Measurements from ENCODE around the gene SESTD1.

The SESTD1 gene

GRCh38 chr2:179264368-179265081 lies at the start of gene SESTD1:
Gene SESTD1 (minus strand): TSS chr2:179264832. CDS start chr2:179191841, 72,991 bp downstream.
- H3K4me3 ChIP-seq (replicated peaks; ENCODE audit: low read depth, low read length) = peak within 1 kb of the TSS; percentile 89
- DNase-seq (ENCODE audit: extremely low read depth, insufficient read length) = peak; percentile 78
- H3K36me3 ChIP-seq (ENCODE audit: control insufficient read depth, insufficient read depth, low read length) = no peaks in the 10 kb centered on the region
- TF ChIP-seq, protein P1, sequence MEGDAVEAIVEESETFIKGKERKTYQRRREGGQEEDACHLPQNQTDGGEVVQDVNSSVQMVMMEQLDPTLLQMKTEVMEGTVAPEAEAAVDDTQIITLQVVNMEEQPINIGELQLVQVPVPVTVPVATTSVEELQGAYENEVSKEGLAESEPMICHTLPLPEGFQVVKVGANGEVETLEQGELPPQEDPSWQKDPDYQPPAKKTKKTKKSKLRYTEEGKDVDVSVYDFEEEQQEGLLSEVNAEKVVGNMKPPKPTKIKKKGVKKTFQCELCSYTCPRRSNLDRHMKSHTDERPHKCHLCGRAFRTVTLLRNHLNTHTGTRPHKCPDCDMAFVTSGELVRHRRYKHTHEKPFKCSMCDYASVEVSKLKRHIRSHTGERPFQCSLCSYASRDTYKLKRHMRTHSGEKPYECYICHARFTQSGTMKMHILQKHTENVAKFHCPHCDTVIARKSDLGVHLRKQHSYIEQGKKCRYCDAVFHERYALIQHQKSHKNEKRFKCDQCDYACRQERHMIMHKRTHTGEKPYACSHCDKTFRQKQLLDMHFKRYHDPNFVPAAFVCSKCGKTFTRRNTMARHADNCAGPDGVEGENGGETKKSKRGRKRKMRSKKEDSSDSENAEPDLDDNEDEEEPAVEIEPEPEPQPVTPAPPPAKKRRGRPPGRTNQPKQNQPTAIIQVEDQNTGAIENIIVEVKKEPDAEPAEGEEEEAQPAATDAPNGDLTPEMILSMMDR (IDR thresholded peaks at IDR 0.05; ENCODE audit: insufficient read depth, low read length, poor library complexity, severe bottlenecking) = no peak
- H3K27me3 ChIP-seq (replicated peaks; ENCODE audit: control insufficient read depth, insufficient read depth, low read length) = no peaks in the 10 kb centered on the region

DNA sequence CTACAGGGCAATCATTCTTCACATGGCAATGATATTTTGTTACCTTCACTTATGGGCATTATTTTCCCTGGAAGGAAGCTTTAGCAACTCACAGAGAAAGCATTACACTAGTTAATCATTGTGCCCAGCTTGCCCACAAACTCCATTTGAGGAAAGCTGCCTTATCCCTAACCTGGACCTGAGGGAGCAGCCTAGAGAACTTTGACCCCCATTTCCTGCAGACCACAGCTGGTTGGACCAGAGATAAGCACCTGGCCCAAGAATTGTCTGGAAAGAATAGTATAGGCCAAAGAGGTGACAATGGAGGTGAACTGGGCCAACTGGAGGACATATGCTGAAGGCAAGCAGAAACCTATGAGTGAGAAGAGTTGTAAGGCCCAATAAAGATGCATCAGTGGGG lies 48.4 kb upstream of the SESTD1 start:
- TF ChIP-seq, protein P1 (IDR thresholded peaks at IDR 0.05; ENCODE audit: insufficient read depth, low read length, poor library complexity, severe bottlenecking) = no peak
- H3K36me3 ChIP-seq (ENCODE audit: control insufficient read depth, insufficient read depth, low read length) = no peaks in the 10 kb centered on the region
- H3K27me3 ChIP-seq (replicated peaks; ENCODE audit: control insufficient read depth, insufficient read depth, low read length) = no peaks in the 10 kb centered on the region
- H3K4me3 ChIP-seq (replicated peaks; ENCODE audit: low read depth, low read length) = no peak overlapping the region
- DNase-seq (ENCODE audit: extremely low read depth, insufficient read length) = no peak

GRCh38 chr2:179311101-179311500 lies 46.5 kb upstream of the SESTD1 start:
- no peaks in the 10 kb centered on the region for H3K27me3 ChIP-seq (replicated peaks; ENCODE audit: control insufficient read depth, insufficient read depth, low read length)
- H3K4me3 ChIP-seq (replicated peaks; ENCODE audit: low read depth, low read length) = no peak overlapping the region
- H3K36me3 ChIP-seq (ENCODE audit: control insufficient read depth, insufficient read depth, low read length) = no peaks in the 10 kb centered on the region
- DNase-seq (ENCODE audit: extremely low read depth, insufficient read length) = no peak
- TF ChIP-seq, protein P1 (IDR thresholded peaks at IDR 0.05; ENCODE audit: insufficient read depth, low read length, poor library complexity, severe bottlenecking) = no peak

GRCh38 chr2:179307616-179308371 lies 43.2 kb upstream of the SESTD1 start:
- Histone ChIP-seq H3K36me3 (ENCODE audit: control insufficient read depth, insufficient read depth, low read length) (no peaks in the 10 kb centered on the region), H3K27me3 (replicated peaks; ENCODE audit: control insufficient read depth, insufficient read depth, low read length) (no peaks in the 10 kb centered on the region), H3K4me3 (replicated peaks; ENCODE audit: low read depth, low read length) (no peak overlapping the region)
- TF ChIP-seq, protein P1 (IDR thresholded peaks at IDR 0.05; ENCODE audit: insufficient read depth, low read length, poor library complexity, severe bottlenecking) = no peak
- no peak for DNase-seq (ENCODE audit: extremely low read depth, insufficient read length)

DNA sequence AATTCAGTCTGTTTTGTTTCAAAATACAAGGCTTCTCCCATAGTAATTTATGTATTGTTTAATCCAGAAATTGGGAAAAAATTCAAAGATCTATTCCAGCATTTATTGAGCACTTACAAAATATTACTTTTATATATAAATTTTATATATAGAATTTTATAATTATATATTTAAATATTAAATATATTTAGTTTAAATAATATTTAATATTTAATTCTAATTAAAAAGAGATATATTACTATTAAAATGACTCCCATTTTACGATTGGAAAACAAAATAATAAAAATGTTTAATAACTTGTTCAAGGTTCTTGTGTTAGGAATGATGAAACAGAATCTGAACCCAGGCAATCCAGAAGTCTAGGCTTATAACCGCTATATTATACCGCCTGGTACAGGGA lies 40.5 kb upstream of the SESTD1 start:
- Histone ChIP-seq H3K36me3 (ENCODE audit: control insufficient read depth, insufficient read depth, low read length) (no peaks in the 10 kb centered on the region), H3K27me3 (replicated peaks; ENCODE audit: control insufficient read depth, insufficient read depth, low read length) (no peaks in the 10 kb centered on the region), H3K4me3 (replicated peaks; ENCODE audit: low read depth, low read length) (no peak overlapping the region)
- TF ChIP-seq, protein P1 (IDR thresholded peaks at IDR 0.05; ENCODE audit: insufficient read depth, low read length, poor library complexity, severe bottlenecking) = no peak
- DNase-seq (ENCODE audit: extremely low read depth, insufficient read length) = no peak
